ENCODE measurements around the gene PLEKHA5.
"Not testable (repeated sequence)": the region's sequence is repeated elsewhere in the genome, so short reads cannot be mapped to it uniquely, and the experiment has no call there.

The PLEKHA5 gene

GRCh38 chr12:19410629-19411185 is 281.2 kb downstream of the PLEKHA5 start:
- DNase-seq (ENCODE audit: low spot score): no peak

- DNase-seq (ENCODE audit: low spot score): no peak
These were observed 282.0 kb downstream of the PLEKHA5 start for GRCh38 chr12:19411234-19412204.

- no peak for DNase-seq (ENCODE audit: low spot score)
These were observed 283.3 kb downstream of the PLEKHA5 start for GRCh38 chr12:19412844-19413243.

GRCh38 chr12:19413582-19413981 is 284.0 kb downstream of the PLEKHA5 start:
- DNase-seq (ENCODE audit: low spot score): not testable (repeated sequence)

GRCh38 chr12:19415563-19415962 is 286.0 kb downstream of the PLEKHA5 start:
- no peak for DNase-seq (ENCODE audit: low spot score)

- no peak for DNase-seq (ENCODE audit: low spot score)
These were observed 289.6 kb downstream of the PLEKHA5 start for GRCh38 chr12:19419086-19419485.

- DNase-seq (ENCODE audit: low spot score): no peak
These were observed 292.2 kb downstream of the PLEKHA5 start for GRCh38 chr12:19421503-19422282.

- DNase-seq (ENCODE audit: low spot score): no peak
These were observed 293.8 kb downstream of the PLEKHA5 start for GRCh38 chr12:19423166-19423930.

Measured in SW480 (cell line).